Progenitor cell of endocrine pancreas (in vitro differentiated cells): ENCODE results near the gene CTTNBP2NL. TPM values are rescaled to one million over a fixed set of nuclear protein-coding genes. Genes with fewer than 3 reads are reported as not detected.
"Not testable (repeated sequence)": the region's sequence is repeated elsewhere in the genome, so short reads cannot be mapped to it uniquely, and the experiment has no call there.

Source experiments
- DNase-seq: peaks from one replicate; pipeline ENCODE4 v3.0.0; 2021; ENCODE audit warnings: low spot score; ENCODE audit not compliant: unreplicated experiment
- H3K27ac Mint-ChIP-seq: 2 replicates; pipeline ENCODE4 v1.8.0; 2021; ENCODE audit warnings: mild to moderate bottlenecking, moderate library complexity, mixed read lengths
- H3K27me3 Mint-ChIP-seq: 2 replicates; pipeline ENCODE4 v1.8.0; 2021; ENCODE audit warnings: mixed read lengths
- H3K36me3 Mint-ChIP-seq: 2 replicates; pipeline ENCODE4 v1.8.0; 2022; ENCODE audit warnings: mixed read lengths; ENCODE audit not compliant: insufficient read depth
- H3K4me1 Mint-ChIP-seq: 2 replicates; pipeline ENCODE4 v1.8.0; 2021; ENCODE audit warnings: low read depth, mixed read lengths
- H3K4me3 Mint-ChIP-seq: 2 replicates; pipeline ENCODE4 v1.8.0; 2021; ENCODE audit warnings: low read depth, mild to moderate bottlenecking, moderate library complexity, mixed read lengths
- H3K9me3 Mint-ChIP-seq: 2 replicates; pipeline ENCODE4 v1.8.0; 2021; ENCODE audit warnings: low read depth, mixed read lengths
- CTCF ChIP-seq: fragments of 200-600 bp; sonication (generic); IDR thresholded peaks from one replicate; pipeline ENCODE4 v1.5.0; 2021; ENCODE audit warnings: antibody characterized with exemption, mild to moderate bottlenecking; ENCODE audit not compliant: unreplicated experiment
- total RNA-seq: library from RNA; stranded (reverse); gene quantifications from 2 replicates; pipeline ENCODE4 v1.2.1, GENCODE V29; 2021

The CTTNBP2NL gene
- total RNA-seq, 1 donor from 2014 or later: 46.0 TPM

DNA sequence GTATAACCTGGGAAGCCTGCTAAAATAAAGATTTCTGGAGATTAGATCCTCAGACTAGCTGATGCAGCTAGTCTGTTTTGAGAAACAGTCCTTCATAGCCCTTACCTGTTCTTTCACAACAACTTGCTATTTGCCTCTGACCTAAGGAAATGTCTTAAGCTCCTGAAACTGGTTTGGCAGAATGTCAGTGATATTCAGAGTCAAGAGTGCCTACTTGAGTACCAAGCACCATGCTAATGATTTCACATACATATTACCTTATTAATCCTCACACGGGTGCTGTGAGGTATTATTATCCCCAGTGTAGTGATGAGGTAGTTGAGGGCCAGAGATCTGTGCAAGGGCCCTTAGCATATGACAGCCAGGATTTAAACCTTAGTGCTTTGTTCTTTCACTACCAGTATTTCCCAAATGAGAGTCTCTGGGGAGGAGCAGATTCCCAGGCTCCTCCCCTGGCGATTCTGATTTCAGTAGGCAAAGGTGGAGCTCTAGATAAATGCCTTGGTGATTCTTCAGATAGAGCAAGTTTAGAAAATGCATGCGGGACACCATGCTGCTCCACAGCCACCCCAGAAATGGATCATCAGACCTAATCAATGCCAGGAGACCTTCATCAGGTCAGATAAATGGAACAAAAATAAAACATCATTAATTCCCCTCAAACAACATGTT lies 65.3 kb downstream of the CTTNBP2NL start:
- no peak for TF ChIP-seq CTCF
- Mint-ChIP-seq H3K9me3 (no peaks in the 10 kb centered on the region), H3K36me3 (peaks cover 10% of the 10 kb centered on the region), H3K4me1 (peaks cover 51% of the 10 kb centered on the region), H3K27ac (peak overlapping the region; percentile 57), H3K27me3 (peaks cover 22% of the 10 kb centered on the region), H3K4me3 (no peak overlapping the region)
- no peak for DNase-seq

DNA sequence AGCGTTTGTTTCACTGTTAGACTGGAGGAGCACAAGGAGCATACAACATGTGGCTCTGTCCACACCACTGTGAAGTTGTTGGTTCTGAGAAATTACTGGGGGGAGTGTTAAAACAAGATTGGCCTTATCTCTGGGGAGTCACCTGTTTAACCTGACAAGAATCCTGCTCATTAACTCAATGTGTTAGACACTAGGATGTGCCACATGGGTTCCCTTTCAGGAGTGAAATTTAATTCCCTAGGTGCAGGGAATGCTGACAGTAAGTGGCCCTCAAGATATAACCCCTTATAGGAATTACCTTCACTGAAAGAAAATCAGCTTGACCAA lies 66.9 kb downstream of the CTTNBP2NL start:
- peaks cover 38% of the 10 kb centered on the region for H3K27me3 Mint-ChIP-seq
- no peak for DNase-seq
- H3K27ac Mint-ChIP-seq: no peak overlapping the region
- no peaks in the 10 kb centered on the region for H3K36me3 Mint-ChIP-seq
- no peaks in the 10 kb centered on the region for H3K9me3 Mint-ChIP-seq
- H3K4me3 Mint-ChIP-seq: no peak overlapping the region
- no peak for TF ChIP-seq CTCF
- peaks cover 51% of the 10 kb centered on the region for H3K4me1 Mint-ChIP-seq

- no peak for TF ChIP-seq CTCF
- Mint-ChIP-seq H3K4me1 (peaks cover 47% of the 10 kb centered on the region), H3K27me3 (peaks cover 49% of the 10 kb centered on the region), H3K36me3 (no peaks in the 10 kb centered on the region), H3K4me3 (no peak overlapping the region), H3K9me3 (no peaks in the 10 kb centered on the region), H3K27ac (no peak overlapping the region)
- no peak for DNase-seq
Observed at GRCh38 chr1:112464501-112464900, 68.5 kb downstream of the CTTNBP2NL start.

GRCh38 chr1:112465122-112465521 lies 69.1 kb downstream of the CTTNBP2NL start:
- H3K4me3 Mint-ChIP-seq: no peak overlapping the region
- no peak for TF ChIP-seq CTCF
- no peak for DNase-seq
- peaks cover 49% of the 10 kb centered on the region for H3K27me3 Mint-ChIP-seq
- peak overlapping the region; percentile 1 for H3K27ac Mint-ChIP-seq
- no peaks in the 10 kb centered on the region for H3K36me3 Mint-ChIP-seq
- no peaks in the 10 kb centered on the region for H3K9me3 Mint-ChIP-seq
- H3K4me1 Mint-ChIP-seq: peaks cover 41% of the 10 kb centered on the region

DNA sequence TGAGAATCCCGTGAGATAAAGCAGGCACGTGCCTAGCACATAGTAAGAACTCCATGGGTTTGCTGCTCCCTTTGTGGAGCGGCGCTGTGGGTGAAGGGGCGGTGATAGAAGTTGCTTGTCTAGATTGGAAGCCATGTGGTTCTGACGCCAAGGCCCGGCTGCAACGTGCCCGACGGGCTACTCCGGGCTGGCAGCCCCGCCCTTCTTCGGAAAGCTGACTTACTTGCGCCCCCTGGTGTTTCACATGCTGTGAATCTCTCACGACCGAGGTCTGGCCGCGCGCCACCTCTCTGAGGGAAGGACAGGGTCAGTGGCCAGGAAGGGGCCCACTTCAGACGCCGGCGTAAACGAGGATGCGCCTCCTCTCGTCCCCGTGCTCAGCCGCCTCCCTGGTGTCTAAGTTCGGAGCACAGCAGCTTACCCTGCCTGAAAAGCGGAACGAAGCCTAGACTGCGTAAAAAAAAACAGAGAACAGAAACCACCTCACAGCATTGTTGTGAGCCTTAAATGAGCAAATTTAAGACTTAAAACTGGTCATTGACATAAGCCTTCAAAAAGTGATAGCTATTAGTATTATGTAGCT lies 70.2 kb downstream of the CTTNBP2NL start:
- Mint-ChIP-seq H3K9me3 (no peaks in the 10 kb centered on the region), H3K4me3 (peak overlapping the region; percentile 50), H3K27me3 (peaks cover 49% of the 10 kb centered on the region), H3K27ac (peak overlapping the region; percentile 90), H3K36me3 (no peaks in the 10 kb centered on the region), H3K4me1 (peaks cover 32% of the 10 kb centered on the region)
- DNase-seq: peak; percentile 88
- peak; percentile 89 for TF ChIP-seq CTCF

- not testable (repeated sequence) for DNase-seq, H3K9me3 Mint-ChIP-seq, H3K27ac Mint-ChIP-seq, H3K36me3 Mint-ChIP-seq, H3K4me3 Mint-ChIP-seq, H3K4me1 Mint-ChIP-seq
- H3K27me3 Mint-ChIP-seq: peaks cover 41% of the 10 kb centered on the region
Observed at GRCh38 chr1:112470324-112470723, 74.3 kb downstream of the CTTNBP2NL start.
